ENCODE results near the gene LINGO4.
A peak's percentile ranks its signal among the peaks of the same experiment; 100 is the strongest.

Gene LINGO4

DNA sequence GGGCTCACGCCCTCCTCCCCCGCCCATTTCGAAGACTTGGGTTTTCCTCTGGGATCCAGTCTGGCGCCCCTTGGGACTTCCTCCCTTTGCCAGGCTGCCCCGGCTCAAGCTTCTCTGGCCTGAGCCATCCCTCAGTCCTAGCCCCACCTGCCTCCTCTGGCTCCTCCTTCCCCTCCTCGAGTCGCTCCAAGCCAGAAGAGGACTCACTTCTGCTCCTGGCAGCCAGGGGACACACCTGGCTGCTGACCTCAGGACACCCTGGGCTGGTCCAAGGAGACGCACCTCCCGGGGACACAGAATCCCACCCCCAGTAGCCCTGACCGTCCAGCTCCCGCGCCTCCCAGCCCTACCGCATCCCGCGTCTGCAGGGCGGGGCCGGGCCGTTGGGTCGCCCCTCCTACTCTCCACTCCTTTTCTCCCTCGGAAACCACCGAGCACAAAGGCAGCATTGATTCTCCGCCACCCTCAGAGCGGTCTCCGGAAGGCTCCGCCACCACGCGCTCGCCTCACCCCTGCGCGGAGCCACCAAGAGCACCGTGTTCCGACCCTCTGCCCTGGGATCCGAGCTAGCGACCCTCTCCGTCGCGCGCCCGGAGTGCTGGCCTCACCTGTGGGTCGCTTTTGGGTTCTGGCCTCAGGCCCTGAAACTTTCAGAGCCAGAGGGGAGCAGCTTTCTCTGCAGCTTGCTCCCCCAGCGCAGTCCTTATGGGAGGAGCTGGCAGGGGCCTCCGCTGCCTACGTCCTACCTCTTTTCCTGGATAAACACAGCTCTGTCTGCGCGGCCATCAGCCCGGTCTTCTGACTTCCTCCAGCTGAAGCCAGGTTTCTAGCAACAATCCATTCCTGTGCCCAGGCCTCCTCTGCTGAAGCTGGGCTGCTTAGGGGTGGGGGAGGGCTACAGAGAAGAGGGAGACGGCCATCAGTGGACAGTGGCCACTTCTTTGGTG is 34.5 kb upstream of the LINGO4 start, which contains the start of gene C2CD4D:
C2CD4D (minus strand) TSS at position 364 of the 947 bp plus-strand sequence. CDS start 831 bp downstream, outside the sequence.
- Histone ChIP-seq H3K9me3 (ENCODE audit: low read length) (no peaks in the 10 kb centered on the region), H2AFZ (ENCODE audit: low read depth, low read length) (peak within 1 kb of the TSS; percentile 8), H3K27me3 (ENCODE audit: insufficient read depth, low read length) (peaks cover 66% of the 10 kb centered on the region), H3K4me1 (ENCODE audit: insufficient read depth, low read length) (peaks cover 3% of the 10 kb centered on the region), H3K4me3 (ENCODE audit: low read length) (peak within 1 kb of the TSS; percentile 10), H3K36me3 (ENCODE audit: insufficient read depth, low read length) (no peaks in the 10 kb centered on the region)

GRCh38 chr1:151839082-151839412 is 33.8 kb upstream of the LINGO4 start:
- no peak overlapping the region for H3K4me3 ChIP-seq (ENCODE audit: low read length)
- H2AFZ ChIP-seq (ENCODE audit: low read depth, low read length): no peak overlapping the region
- H3K36me3 ChIP-seq (ENCODE audit: insufficient read depth, low read length): no peaks in the 10 kb centered on the region
- H3K4me1 ChIP-seq (ENCODE audit: insufficient read depth, low read length): peaks cover 3% of the 10 kb centered on the region
- H3K9me3 ChIP-seq (ENCODE audit: low read length): no peaks in the 10 kb centered on the region
- H3K27me3 ChIP-seq (ENCODE audit: insufficient read depth, low read length): peaks cover 64% of the 10 kb centered on the region

- no peak overlapping the region for H2AFZ ChIP-seq (ENCODE audit: low read depth, low read length)
- no peaks in the 10 kb centered on the region for H3K9me3 ChIP-seq (ENCODE audit: low read length)
- peak overlapping the region; percentile 10 for H3K4me3 ChIP-seq (ENCODE audit: low read length)
- H3K4me1 ChIP-seq (ENCODE audit: insufficient read depth, low read length): peaks cover 3% of the 10 kb centered on the region
- H3K27me3 ChIP-seq (ENCODE audit: insufficient read depth, low read length): peaks cover 68% of the 10 kb centered on the region
- no peaks in the 10 kb centered on the region for H3K36me3 ChIP-seq (ENCODE audit: insufficient read depth, low read length)
Measured at GRCh38 chr1:151838222-151839081, 33.2 kb upstream of the LINGO4 start.

GRCh38 chr1:151837884-151838221 is 32.6 kb upstream of the LINGO4 start:
- H2AFZ ChIP-seq (ENCODE audit: low read depth, low read length): no peak overlapping the region
- H3K27me3 ChIP-seq (ENCODE audit: insufficient read depth, low read length): peaks cover 71% of the 10 kb centered on the region
- no peaks in the 10 kb centered on the region for H3K36me3 ChIP-seq (ENCODE audit: insufficient read depth, low read length)
- H3K4me1 ChIP-seq (ENCODE audit: insufficient read depth, low read length): peaks cover 3% of the 10 kb centered on the region
- H3K9me3 ChIP-seq (ENCODE audit: low read length): no peaks in the 10 kb centered on the region
- H3K4me3 ChIP-seq (ENCODE audit: low read length): peak overlapping the region; percentile 10

DNA sequence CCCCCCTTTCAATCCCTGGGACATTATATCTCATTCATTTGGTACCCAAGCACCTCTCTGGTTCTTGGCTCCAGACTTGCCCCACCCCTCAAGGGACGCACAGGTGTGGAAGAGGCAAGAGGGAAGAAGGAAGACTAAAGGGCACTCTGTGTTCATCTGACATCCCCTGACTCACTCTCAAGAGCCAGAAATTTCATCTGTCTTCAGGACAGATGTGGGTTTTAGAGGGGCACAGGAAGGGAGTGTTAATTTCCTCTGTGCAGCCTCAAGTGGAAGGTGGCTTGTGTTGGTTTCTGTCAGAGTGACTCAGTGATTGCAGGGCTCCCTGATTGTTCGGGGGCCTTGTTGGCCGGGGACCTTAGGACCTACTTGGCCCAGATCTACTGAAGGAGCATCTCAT is 32.0 kb upstream of the LINGO4 start:
- peaks cover 3% of the 10 kb centered on the region for H3K4me1 ChIP-seq (ENCODE audit: insufficient read depth, low read length)
- H3K9me3 ChIP-seq (ENCODE audit: low read length): no peaks in the 10 kb centered on the region
- no peak overlapping the region for H3K4me3 ChIP-seq (ENCODE audit: low read length)
- no peak overlapping the region for H2AFZ ChIP-seq (ENCODE audit: low read depth, low read length)
- peaks cover 77% of the 10 kb centered on the region for H3K27me3 ChIP-seq (ENCODE audit: insufficient read depth, low read length)
- no peaks in the 10 kb centered on the region for H3K36me3 ChIP-seq (ENCODE audit: insufficient read depth, low read length)

- Histone ChIP-seq H3K9me3 (ENCODE audit: low read length) (no peaks in the 10 kb centered on the region), H3K4me1 (ENCODE audit: insufficient read depth, low read length) (no peaks in the 10 kb centered on the region), H2AFZ (ENCODE audit: low read depth, low read length) (no peak overlapping the region), H3K27me3 (ENCODE audit: insufficient read depth, low read length) (peaks cover 72% of the 10 kb centered on the region), H3K36me3 (ENCODE audit: insufficient read depth, low read length) (no peaks in the 10 kb centered on the region), H3K4me3 (ENCODE audit: low read length) (no peak overlapping the region)
Measured at GRCh38 chr1:151835596-151835995, 30.4 kb upstream of the LINGO4 start.

GRCh38 chr1:151834239-151834638 is 29.0 kb upstream of the LINGO4 start:
- Histone ChIP-seq H3K27me3 (ENCODE audit: insufficient read depth, low read length) (peaks cover 58% of the 10 kb centered on the region), H3K36me3 (ENCODE audit: insufficient read depth, low read length) (no peaks in the 10 kb centered on the region), H2AFZ (ENCODE audit: low read depth, low read length) (no peak overlapping the region), H3K9me3 (ENCODE audit: low read length) (no peaks in the 10 kb centered on the region), H3K4me1 (ENCODE audit: insufficient read depth, low read length) (peaks cover 5% of the 10 kb centered on the region), H3K4me3 (ENCODE audit: low read length) (no peak overlapping the region)

DNA sequence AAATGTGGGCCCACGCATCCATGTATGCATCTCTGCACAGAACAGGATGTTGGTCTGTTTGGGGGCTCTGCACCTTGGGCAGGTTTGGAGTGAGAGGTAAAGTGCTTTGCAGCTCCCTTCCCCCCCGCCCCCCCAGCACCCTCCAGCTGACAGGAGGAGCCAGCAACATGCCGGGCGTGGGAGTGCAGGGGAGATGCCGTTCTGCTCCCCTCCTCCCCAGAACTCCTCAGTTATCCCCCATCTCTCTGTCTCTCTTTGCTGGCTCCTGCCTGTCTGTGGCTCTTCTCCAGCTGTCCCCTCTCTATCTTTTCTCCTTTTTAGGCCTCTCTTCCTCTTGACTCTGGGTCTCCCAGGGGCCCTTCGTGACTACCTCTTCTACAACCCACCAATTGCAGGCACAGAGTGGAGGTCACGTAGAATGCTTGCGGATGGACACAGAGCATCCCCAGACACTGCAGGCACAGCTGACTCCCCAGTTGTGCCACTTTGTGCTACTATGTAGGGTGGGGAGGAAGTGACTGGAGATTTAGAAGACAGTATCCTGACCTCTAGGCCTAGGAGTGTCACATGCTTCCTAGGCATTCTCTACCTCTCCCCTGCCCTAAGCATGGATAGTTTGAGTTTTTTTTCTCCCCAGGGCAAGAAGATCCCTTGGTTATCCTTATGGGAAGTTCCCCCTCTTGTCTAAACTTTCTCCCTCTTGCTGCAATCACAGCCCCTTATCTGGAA is 28.1 kb upstream of the LINGO4 start:
- Histone ChIP-seq H2AFZ (ENCODE audit: low read depth, low read length) (no peak overlapping the region), H3K9me3 (ENCODE audit: low read length) (no peaks in the 10 kb centered on the region), H3K4me3 (ENCODE audit: low read length) (no peak overlapping the region), H3K36me3 (ENCODE audit: insufficient read depth, low read length) (no peaks in the 10 kb centered on the region), H3K4me1 (ENCODE audit: insufficient read depth, low read length) (peaks cover 13% of the 10 kb centered on the region), H3K27me3 (ENCODE audit: insufficient read depth, low read length) (peaks cover 49% of the 10 kb centered on the region)

- Histone ChIP-seq H3K27me3 (ENCODE audit: insufficient read depth, low read length) (peaks cover 40% of the 10 kb centered on the region), H3K4me1 (ENCODE audit: insufficient read depth, low read length) (peaks cover 15% of the 10 kb centered on the region), H3K9me3 (ENCODE audit: low read length) (no peaks in the 10 kb centered on the region), H3K4me3 (ENCODE audit: low read length) (no peak overlapping the region), H2AFZ (ENCODE audit: low read depth, low read length) (no peak overlapping the region), H3K36me3 (ENCODE audit: insufficient read depth, low read length) (no peaks in the 10 kb centered on the region)
Measured at GRCh38 chr1:151832318-151832980, 27.2 kb upstream of the LINGO4 start.

GRCh38 chr1:151831605-151832004 is 26.4 kb upstream of the LINGO4 start, which contains the start of gene RORC:
RORC (minus strand) TSS chr1:151831802; CDS start chr1:151831764, 38 bp downstream.
- Histone ChIP-seq H3K27me3 (ENCODE audit: insufficient read depth, low read length) (peaks cover 32% of the 10 kb centered on the region), H3K4me1 (ENCODE audit: insufficient read depth, low read length) (peaks cover 15% of the 10 kb centered on the region), H3K4me3 (ENCODE audit: low read length) (no peak within 1 kb of the TSS), H3K9me3 (ENCODE audit: low read length) (no peaks in the 10 kb centered on the region), H2AFZ (ENCODE audit: low read depth, low read length) (no peak within 1 kb of the TSS), H3K36me3 (ENCODE audit: insufficient read depth, low read length) (no peaks in the 10 kb centered on the region)

- H3K27me3 ChIP-seq (ENCODE audit: insufficient read depth, low read length): peaks cover 28% of the 10 kb centered on the region
Measured at GRCh38 chr1:151831256-151831591, 26.0 kb upstream of the LINGO4 start.

GRCh38 chr1:151830055-151830454 is 24.8 kb upstream of the LINGO4 start:
- peaks cover 28% of the 10 kb centered on the region for H3K27me3 ChIP-seq (ENCODE audit: insufficient read depth, low read length)
- no peak overlapping the region for H3K4me3 ChIP-seq (ENCODE audit: low read length)

More at GRCh38 chr1:151831256-151831591, 26.0 kb upstream of the LINGO4 start:
- peaks cover 15% of the 10 kb centered on the region for H3K4me1 ChIP-seq (ENCODE audit: insufficient read depth, low read length)
- H3K36me3 ChIP-seq (ENCODE audit: insufficient read depth, low read length): no peaks in the 10 kb centered on the region
- H2AFZ ChIP-seq (ENCODE audit: low read depth, low read length): no peak overlapping the region
- H3K4me3 ChIP-seq (ENCODE audit: low read length): no peak overlapping the region
- no peaks in the 10 kb centered on the region for H3K9me3 ChIP-seq (ENCODE audit: low read length)

More at GRCh38 chr1:151830055-151830454, 24.8 kb upstream of the LINGO4 start:
- Histone ChIP-seq H3K4me1 (ENCODE audit: insufficient read depth, low read length) (peaks cover 15% of the 10 kb centered on the region), H3K36me3 (ENCODE audit: insufficient read depth, low read length) (no peaks in the 10 kb centered on the region), H3K9me3 (ENCODE audit: low read length) (no peaks in the 10 kb centered on the region), H2AFZ (ENCODE audit: low read depth, low read length) (no peak overlapping the region)
